ENCODE results near the gene PCDH9.

Gene PCDH9

DNA sequence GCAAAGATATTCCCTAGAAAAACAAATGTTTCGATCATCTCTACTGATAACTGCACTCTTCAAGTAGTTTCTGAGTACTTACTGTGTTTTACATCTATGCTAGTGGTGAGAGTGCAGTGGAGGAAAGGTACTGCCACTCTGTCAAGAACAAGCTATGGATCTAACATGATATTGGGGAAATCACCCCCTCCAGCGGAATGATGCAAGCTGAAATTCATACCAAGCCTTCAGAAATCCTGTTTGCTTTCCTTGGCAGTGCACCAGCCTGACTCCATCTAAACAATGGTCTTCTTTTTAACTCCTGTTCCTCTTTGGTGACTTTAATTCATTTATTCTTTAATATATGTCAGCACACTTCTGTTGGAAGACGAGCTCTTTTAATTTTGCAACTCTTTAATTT lies 238.0 kb downstream of the PCDH9 start:
- Histone ChIP-seq H3K79me2 (ENCODE audit: control insufficient read depth, insufficient read depth, low read length, unreplicated experiment) (no peaks in the 10 kb centered on the region), H2AFZ (ENCODE audit: low read length, unreplicated experiment) (peak overlapping the region; percentile 34)

DNA sequence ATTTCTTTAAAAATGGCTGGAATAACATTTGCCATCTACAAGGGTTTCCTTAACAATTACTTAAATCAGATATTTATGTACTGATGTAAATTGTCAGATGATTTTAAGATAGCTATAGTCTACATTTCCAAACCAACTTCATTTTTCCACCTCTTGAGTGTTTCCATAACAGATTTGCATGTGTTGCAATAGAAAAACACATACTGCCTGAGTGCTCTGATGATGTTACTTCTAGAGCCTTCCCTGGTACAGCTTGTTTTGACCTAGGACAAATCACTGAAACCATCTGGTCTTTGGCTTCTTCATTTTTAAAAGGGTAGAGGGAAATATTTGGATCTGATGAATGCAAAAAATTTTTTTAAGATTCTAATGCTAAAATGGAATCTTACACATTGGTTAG lies 245.9 kb downstream of the PCDH9 start:
- no peaks in the 10 kb centered on the region for H3K4me1 ChIP-seq (ENCODE audit: control insufficient read depth, insufficient read depth, low read length, unreplicated experiment)
- no peak overlapping the region for H3K27ac ChIP-seq (ENCODE audit: low read depth, low read length)
- no peaks in the 10 kb centered on the region for H3K36me3 ChIP-seq (ENCODE audit: insufficient read depth, low read length)
- no peak overlapping the region for H2AFZ ChIP-seq (ENCODE audit: low read length, unreplicated experiment)
- H3K79me2 ChIP-seq (ENCODE audit: control insufficient read depth, insufficient read depth, low read length, unreplicated experiment), result no peaks in the 10 kb centered on the region
- H3K27me3 ChIP-seq (ENCODE audit: insufficient read depth, low read length), result no peaks in the 10 kb centered on the region
- no peak overlapping the region for H3K4me3 ChIP-seq (ENCODE audit: low read depth, low read length)

More for the DNA sequence above, 238.0 kb downstream of the PCDH9 start:
- Histone ChIP-seq H3K4me1 (ENCODE audit: control insufficient read depth, insufficient read depth, low read length, unreplicated experiment) (peaks cover 6% of the 10 kb centered on the region), H3K4me3 (ENCODE audit: low read depth, low read length) (no peak overlapping the region), H3K27me3 (ENCODE audit: insufficient read depth, low read length) (no peaks in the 10 kb centered on the region), H3K36me3 (ENCODE audit: insufficient read depth, low read length) (no peaks in the 10 kb centered on the region), H3K27ac (ENCODE audit: low read depth, low read length) (no peak overlapping the region)

DNA sequence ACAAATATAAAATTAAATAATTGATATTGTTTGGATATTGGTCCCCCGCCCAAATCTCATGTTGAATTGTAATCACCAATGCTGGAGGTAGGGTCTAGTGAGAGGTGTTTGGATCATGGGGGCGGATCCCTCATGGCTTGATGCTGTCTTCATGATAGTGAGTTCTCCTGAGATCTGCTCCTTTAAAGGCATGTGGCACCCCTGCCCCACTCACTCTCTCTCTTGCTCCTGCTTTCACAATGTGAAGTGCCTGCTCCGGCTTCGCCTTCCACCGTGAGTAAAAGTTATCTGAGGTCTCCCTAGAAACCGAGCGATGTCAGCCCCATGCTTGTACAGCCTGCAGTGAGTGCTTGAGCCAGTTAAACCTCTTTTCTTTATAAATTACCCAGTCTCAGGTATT lies 248.2 kb downstream of the PCDH9 start:
- Histone ChIP-seq H3K27me3 (ENCODE audit: insufficient read depth, low read length) (no peaks in the 10 kb centered on the region), H2AFZ (ENCODE audit: low read length, unreplicated experiment) (no peak overlapping the region), H3K79me2 (ENCODE audit: control insufficient read depth, insufficient read depth, low read length, unreplicated experiment) (no peaks in the 10 kb centered on the region), H3K36me3 (ENCODE audit: insufficient read depth, low read length) (no peaks in the 10 kb centered on the region), H3K4me1 (ENCODE audit: control insufficient read depth, insufficient read depth, low read length, unreplicated experiment) (no peaks in the 10 kb centered on the region), H3K4me3 (ENCODE audit: low read depth, low read length) (no peak overlapping the region), H3K27ac (ENCODE audit: low read depth, low read length) (no peak overlapping the region)

DNA sequence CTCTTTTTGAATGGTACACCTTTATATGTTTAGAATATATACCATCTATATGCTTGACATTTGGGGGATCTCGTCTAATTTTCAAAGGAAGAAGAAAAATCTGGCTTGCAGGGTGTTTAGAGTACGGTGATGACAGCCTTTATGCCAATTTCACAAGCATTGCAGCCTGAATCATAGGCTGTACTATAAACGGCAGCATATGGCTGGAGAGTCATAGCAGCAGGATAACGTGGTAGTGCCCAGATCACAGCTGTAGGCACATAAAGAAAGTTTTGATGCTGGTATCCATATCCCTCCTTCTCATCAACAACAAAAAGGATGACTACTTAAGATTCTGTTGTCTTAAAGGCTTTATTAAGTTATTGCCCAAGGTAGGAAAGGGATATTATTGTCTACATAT lies 253.0 kb downstream of the PCDH9 start:
- H3K79me2 ChIP-seq (ENCODE audit: control insufficient read depth, insufficient read depth, low read length, unreplicated experiment), result no peaks in the 10 kb centered on the region
- H3K36me3 ChIP-seq (ENCODE audit: insufficient read depth, low read length), result no peaks in the 10 kb centered on the region
- no peak overlapping the region for H2AFZ ChIP-seq (ENCODE audit: low read length, unreplicated experiment)
- no peak overlapping the region for H3K4me3 ChIP-seq (ENCODE audit: low read depth, low read length)
- H3K27me3 ChIP-seq (ENCODE audit: insufficient read depth, low read length), result no peaks in the 10 kb centered on the region
- H3K27ac ChIP-seq (ENCODE audit: low read depth, low read length), result no peak overlapping the region
- no peaks in the 10 kb centered on the region for H3K4me1 ChIP-seq (ENCODE audit: control insufficient read depth, insufficient read depth, low read length, unreplicated experiment)

DNA sequence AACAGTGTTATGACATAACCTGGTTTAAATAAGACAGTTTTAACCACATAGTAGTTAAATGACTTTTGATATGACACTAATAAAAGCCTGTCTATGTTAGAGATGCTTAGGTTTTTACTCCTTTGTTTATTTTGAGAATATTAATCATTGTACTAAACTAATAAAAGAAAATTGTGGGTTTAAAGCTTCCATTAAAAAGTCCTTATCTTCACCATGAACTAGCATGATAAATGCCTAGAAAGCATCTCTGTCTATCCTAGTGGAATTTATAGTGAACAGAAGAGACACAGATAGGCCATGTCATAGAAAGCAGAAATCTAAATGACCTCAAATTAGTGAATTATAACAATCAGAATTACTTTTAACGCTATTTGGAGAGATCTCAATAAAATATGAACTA lies 255.2 kb downstream of the PCDH9 start:
- H3K27ac ChIP-seq (ENCODE audit: low read depth, low read length), result no peak overlapping the region
- no peaks in the 10 kb centered on the region for H3K79me2 ChIP-seq (ENCODE audit: control insufficient read depth, insufficient read depth, low read length, unreplicated experiment)
- no peaks in the 10 kb centered on the region for H3K36me3 ChIP-seq (ENCODE audit: insufficient read depth, low read length)
- no peaks in the 10 kb centered on the region for H3K4me1 ChIP-seq (ENCODE audit: control insufficient read depth, insufficient read depth, low read length, unreplicated experiment)
- no peaks in the 10 kb centered on the region for H3K27me3 ChIP-seq (ENCODE audit: insufficient read depth, low read length)
- H2AFZ ChIP-seq (ENCODE audit: low read length, unreplicated experiment), result no peak overlapping the region
- no peak overlapping the region for H3K4me3 ChIP-seq (ENCODE audit: low read depth, low read length)

DNA sequence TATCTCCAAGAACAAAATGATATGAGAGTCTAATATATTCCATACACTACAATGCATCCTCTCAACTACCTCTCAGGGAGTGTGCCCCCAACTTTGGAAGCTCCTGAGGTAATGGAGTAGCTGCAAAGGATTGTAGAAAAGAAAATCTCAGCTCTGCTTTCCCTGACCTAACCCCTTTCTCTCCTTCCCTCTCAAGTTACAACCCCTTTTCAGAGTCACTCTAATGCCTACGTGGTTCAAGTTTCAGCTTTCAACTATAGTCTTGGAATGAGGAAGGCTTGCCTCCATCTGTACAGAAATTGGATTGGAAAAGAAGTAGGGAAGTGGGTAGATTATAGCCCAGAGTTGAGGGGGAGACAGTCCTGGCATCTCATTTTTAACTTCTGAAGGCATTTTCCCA lies 256.0 kb downstream of the PCDH9 start:
- Histone ChIP-seq H3K4me1 (ENCODE audit: control insufficient read depth, insufficient read depth, low read length, unreplicated experiment) (no peaks in the 10 kb centered on the region), H3K4me3 (ENCODE audit: low read depth, low read length) (no peak overlapping the region), H3K79me2 (ENCODE audit: control insufficient read depth, insufficient read depth, low read length, unreplicated experiment) (no peaks in the 10 kb centered on the region), H3K27me3 (ENCODE audit: insufficient read depth, low read length) (no peaks in the 10 kb centered on the region), H3K27ac (ENCODE audit: low read depth, low read length) (no peak overlapping the region), H3K36me3 (ENCODE audit: insufficient read depth, low read length) (no peaks in the 10 kb centered on the region), H2AFZ (ENCODE audit: low read length, unreplicated experiment) (no peak overlapping the region)

DNA sequence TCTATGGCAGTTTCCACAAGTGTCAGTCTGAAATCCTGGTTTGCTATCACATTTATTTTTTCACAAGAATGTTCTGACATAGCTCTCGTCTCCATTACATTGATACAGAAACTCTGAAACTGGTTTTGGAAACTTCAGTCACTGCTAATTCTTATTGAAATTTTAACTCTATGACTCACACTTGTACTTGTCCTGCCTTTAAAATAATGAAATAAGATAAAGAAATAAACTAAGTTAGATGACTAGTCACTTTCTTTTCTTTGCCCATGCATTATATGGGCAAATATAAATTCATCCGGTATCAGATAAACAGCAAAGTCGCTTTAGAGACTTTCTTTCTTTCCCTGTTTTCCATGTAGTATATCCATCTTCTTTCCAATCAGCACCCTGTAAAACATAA lies 257.5 kb downstream of the PCDH9 start:
- H3K27ac ChIP-seq (ENCODE audit: low read depth, low read length), result no peak overlapping the region
- H3K79me2 ChIP-seq (ENCODE audit: control insufficient read depth, insufficient read depth, low read length, unreplicated experiment), result no peaks in the 10 kb centered on the region
- H3K4me1 ChIP-seq (ENCODE audit: control insufficient read depth, insufficient read depth, low read length, unreplicated experiment), result no peaks in the 10 kb centered on the region
- no peak overlapping the region for H3K4me3 ChIP-seq (ENCODE audit: low read depth, low read length)
- H2AFZ ChIP-seq (ENCODE audit: low read length, unreplicated experiment), result no peak overlapping the region
- no peaks in the 10 kb centered on the region for H3K36me3 ChIP-seq (ENCODE audit: insufficient read depth, low read length)
- no peaks in the 10 kb centered on the region for H3K27me3 ChIP-seq (ENCODE audit: insufficient read depth, low read length)

DNA sequence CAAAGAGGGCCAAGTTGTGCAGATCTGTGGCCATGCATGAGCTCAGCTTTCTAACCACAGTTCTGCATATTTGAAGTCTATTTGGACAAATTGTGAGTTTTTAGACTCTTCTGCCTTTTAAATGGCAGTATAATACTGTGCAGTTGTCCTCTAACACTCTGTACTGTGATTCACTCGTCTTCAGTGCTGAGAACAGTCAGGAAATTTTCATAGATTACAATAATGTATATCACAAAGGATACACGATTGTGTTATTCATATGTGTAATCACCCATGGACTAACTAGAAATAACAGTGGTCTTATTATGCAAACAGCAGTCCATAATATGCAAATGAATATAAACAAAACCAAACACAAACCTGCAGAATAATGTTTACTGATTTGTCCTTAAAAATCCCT lies 259.1 kb downstream of the PCDH9 start:
- Histone ChIP-seq H3K27me3 (ENCODE audit: insufficient read depth, low read length) (no peaks in the 10 kb centered on the region), H3K36me3 (ENCODE audit: insufficient read depth, low read length) (no peaks in the 10 kb centered on the region), H3K4me1 (ENCODE audit: control insufficient read depth, insufficient read depth, low read length, unreplicated experiment) (no peaks in the 10 kb centered on the region), H3K4me3 (ENCODE audit: low read depth, low read length) (no peak overlapping the region), H2AFZ (ENCODE audit: low read length, unreplicated experiment) (no peak overlapping the region), H3K27ac (ENCODE audit: low read depth, low read length) (no peak overlapping the region), H3K79me2 (ENCODE audit: control insufficient read depth, insufficient read depth, low read length, unreplicated experiment) (no peaks in the 10 kb centered on the region)

DNA sequence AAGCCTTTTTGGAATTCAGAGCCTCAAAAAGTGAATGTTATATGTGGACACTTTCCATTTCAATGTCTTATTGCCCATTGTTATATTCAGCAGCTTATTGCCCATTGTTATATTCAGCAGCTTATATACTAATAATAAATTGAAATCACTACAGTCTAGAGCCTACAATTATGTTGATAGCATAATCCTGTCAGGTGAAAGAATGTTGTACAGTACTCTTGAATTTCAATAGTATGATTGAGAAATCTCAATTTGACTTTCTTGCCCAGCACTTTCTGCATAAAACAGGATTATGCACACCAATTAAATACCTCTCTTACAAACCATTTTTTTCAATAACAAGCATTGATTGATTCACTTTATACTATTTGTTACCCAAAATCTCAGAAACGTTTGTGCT lies 260.8 kb downstream of the PCDH9 start:
- Histone ChIP-seq H3K27me3 (ENCODE audit: insufficient read depth, low read length) (no peaks in the 10 kb centered on the region), H2AFZ (ENCODE audit: low read length, unreplicated experiment) (no peak overlapping the region)

DNA sequence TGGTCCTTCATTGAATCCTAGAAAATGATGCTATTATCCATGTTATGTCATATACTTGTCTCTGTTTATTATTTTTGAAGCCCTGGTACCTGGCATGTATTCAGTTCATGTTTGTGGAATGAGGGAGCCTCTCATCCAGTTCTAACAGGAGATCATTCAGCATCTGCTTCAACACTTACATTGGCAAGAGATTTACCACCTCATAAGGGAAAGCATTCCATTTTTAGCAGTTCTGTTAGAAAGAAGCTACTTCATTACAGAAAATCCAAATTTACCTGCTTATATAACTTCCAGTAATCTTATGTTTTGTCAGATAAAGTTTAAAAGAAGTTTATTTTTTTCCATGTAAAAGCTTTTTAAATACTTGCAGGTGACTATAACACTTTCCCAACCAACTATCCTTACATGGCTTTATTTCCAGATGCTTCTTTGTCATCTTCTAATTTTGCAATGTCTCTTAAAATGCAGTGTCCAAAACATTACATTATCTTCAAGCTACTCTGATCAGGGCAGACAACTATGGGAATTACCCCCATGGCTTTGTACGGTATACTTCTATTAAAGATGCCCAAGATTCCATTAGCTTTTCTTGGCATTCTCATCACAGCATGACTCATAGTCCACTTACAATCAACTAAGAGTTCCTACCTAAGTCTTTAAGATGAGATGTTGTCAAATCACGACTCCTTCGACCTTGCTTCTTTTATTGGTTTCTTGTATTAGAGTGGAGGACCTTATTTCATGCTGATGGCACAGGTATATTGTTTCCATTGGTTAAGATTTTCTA lies 262.1 kb downstream of the PCDH9 start:
- Histone ChIP-seq H3K4me1 (ENCODE audit: control insufficient read depth, insufficient read depth, low read length, unreplicated experiment) (no peaks in the 10 kb centered on the region), H3K79me2 (ENCODE audit: control insufficient read depth, insufficient read depth, low read length, unreplicated experiment) (no peaks in the 10 kb centered on the region), H2AFZ (ENCODE audit: low read length, unreplicated experiment) (no peak overlapping the region), H3K36me3 (ENCODE audit: insufficient read depth, low read length) (no peaks in the 10 kb centered on the region), H3K4me3 (ENCODE audit: low read depth, low read length) (no peak overlapping the region), H3K27ac (ENCODE audit: low read depth, low read length) (no peak overlapping the region), H3K27me3 (ENCODE audit: insufficient read depth, low read length) (no peaks in the 10 kb centered on the region)

More for the DNA sequence above, 260.8 kb downstream of the PCDH9 start:
- Histone ChIP-seq H3K36me3 (ENCODE audit: insufficient read depth, low read length) (no peaks in the 10 kb centered on the region), H3K4me1 (ENCODE audit: control insufficient read depth, insufficient read depth, low read length, unreplicated experiment) (no peaks in the 10 kb centered on the region), H3K27ac (ENCODE audit: low read depth, low read length) (no peak overlapping the region), H3K4me3 (ENCODE audit: low read depth, low read length) (no peak overlapping the region), H3K79me2 (ENCODE audit: control insufficient read depth, insufficient read depth, low read length, unreplicated experiment) (no peaks in the 10 kb centered on the region)

DNA sequence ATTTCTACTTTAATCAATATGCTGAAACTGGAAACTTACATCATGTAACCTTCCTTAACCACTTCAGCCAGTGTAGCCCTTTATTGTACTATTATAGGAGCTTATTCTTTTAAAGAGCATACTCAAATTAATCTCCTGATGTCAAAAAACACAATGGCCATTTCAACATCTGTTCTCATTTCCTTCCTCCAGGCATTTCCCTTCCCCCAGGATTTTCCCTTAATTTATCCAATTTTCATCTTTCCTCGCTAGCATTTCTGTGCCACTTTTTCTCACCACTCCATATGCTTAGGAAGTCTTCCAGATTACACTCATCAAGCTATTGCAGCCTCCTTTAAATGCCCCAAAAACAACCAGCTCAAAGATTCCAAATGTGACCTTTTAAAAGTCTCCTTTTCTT lies 265.0 kb downstream of the PCDH9 start:
- Histone ChIP-seq H3K27ac (ENCODE audit: low read depth, low read length) (no peak overlapping the region), H2AFZ (ENCODE audit: low read length, unreplicated experiment) (no peak overlapping the region), H3K4me1 (ENCODE audit: control insufficient read depth, insufficient read depth, low read length, unreplicated experiment) (no peaks in the 10 kb centered on the region), H3K27me3 (ENCODE audit: insufficient read depth, low read length) (no peaks in the 10 kb centered on the region), H3K4me3 (ENCODE audit: low read depth, low read length) (no peak overlapping the region), H3K79me2 (ENCODE audit: control insufficient read depth, insufficient read depth, low read length, unreplicated experiment) (no peaks in the 10 kb centered on the region), H3K36me3 (ENCODE audit: insufficient read depth, low read length) (no peaks in the 10 kb centered on the region)
